GM10266 (cell line): ENCODE data around the gene ZNF827.

ENCODE experiments used
- DNase-seq: peaks from one replicate; pipeline ENCODE4 v3.0.0; 2012; ENCODE audit errors: extremely low spot score
- CTCF ChIP-seq: IDR thresholded peaks from 2 replicates; pipeline ENCODE4 v1.5.1; 2012; ENCODE audit warnings: mild to moderate bottlenecking, low read depth; ENCODE audit not compliant: control insufficient read depth, insufficient read depth; ENCODE audit errors: missing control alignments

ZNF827 gene

GRCh38 chr4:145709336-145709735, 229.3 kb downstream of the ZNF827 start:
- TF ChIP-seq CTCF = no peak
- DNase-seq = no peak
